ENCODE results near the gene MOGAT3.

DNA sequence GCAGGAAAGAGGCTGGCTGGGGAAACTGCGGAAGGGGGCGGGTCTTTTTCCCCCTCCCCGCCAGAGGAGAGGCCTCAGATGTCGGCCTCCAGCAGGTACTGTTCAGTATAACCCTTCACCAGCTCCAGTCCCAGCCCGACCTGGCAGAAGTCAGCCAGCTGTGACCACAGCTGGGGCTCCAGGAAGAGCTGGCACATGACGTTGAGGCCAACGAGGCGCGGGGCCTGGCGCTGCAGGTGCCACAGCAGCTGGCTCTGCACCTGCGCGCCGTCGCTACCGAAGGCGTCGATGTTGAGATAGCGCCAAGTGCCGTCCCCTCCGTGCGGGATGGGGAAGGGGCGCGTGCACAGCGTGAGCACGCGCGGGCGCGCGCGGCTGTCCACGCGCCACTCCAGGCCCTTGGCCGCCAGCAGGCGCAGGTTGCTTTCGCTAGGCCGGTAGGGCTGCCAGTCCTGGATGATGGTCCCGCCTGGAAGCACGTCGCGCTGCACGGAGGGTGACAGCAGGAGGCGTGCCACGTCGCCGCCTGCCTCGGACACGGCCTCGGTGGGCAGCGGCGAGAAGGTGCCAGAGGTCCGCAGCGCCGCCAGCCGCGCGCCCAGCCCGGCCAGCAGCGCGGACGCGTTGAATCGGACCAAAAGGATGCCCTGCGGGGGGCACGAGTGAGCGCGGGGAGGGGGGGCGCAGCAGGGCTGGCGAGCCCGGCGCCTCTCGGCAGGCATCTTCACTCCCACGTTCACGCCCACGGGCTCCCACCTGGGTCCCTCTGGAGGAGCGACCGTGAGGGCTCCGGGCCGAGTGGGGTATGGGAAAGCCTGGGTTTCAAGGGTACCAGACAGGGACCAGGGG is 28.6 kb downstream of the MOGAT3 start:
- TF ChIP-seq MAFK (IDR thresholded peaks at IDR 0.05; ENCODE audit: low read depth, low read length): no peak
- TF ChIP-seq, protein P1, sequence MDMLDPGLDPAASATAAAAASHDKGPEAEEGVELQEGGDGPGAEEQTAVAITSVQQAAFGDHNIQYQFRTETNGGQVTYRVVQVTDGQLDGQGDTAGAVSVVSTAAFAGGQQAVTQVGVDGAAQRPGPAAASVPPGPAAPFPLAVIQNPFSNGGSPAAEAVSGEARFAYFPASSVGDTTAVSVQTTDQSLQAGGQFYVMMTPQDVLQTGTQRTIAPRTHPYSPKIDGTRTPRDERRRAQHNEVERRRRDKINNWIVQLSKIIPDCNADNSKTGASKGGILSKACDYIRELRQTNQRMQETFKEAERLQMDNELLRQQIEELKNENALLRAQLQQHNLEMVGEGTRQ (IDR thresholded peaks at IDR 0.05; ENCODE audit: low read depth, low read length): no peak
- TF ChIP-seq, protein P2, sequence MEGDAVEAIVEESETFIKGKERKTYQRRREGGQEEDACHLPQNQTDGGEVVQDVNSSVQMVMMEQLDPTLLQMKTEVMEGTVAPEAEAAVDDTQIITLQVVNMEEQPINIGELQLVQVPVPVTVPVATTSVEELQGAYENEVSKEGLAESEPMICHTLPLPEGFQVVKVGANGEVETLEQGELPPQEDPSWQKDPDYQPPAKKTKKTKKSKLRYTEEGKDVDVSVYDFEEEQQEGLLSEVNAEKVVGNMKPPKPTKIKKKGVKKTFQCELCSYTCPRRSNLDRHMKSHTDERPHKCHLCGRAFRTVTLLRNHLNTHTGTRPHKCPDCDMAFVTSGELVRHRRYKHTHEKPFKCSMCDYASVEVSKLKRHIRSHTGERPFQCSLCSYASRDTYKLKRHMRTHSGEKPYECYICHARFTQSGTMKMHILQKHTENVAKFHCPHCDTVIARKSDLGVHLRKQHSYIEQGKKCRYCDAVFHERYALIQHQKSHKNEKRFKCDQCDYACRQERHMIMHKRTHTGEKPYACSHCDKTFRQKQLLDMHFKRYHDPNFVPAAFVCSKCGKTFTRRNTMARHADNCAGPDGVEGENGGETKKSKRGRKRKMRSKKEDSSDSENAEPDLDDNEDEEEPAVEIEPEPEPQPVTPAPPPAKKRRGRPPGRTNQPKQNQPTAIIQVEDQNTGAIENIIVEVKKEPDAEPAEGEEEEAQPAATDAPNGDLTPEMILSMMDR (conservative IDR thresholded peaks at IDR 0.05; ENCODE audit: low read depth, low read length): no peak
- no peak for TF ChIP-seq POLR2A (IDR thresholded peaks at IDR 0.05; ENCODE audit: low read depth, low read length)
- TF ChIP-seq CEBPB (IDR thresholded peaks at IDR 0.05; ENCODE audit: low read depth, low read length): no peak
- TF ChIP-seq RAD21 (IDR thresholded peaks at IDR 0.05; ENCODE audit: low read length): no peak
- no peak for TF ChIP-seq MXI1 (IDR thresholded peaks at IDR 0.05; ENCODE audit: borderline replicate concordance, low read depth, low read length)
- TF ChIP-seq RFX5 (IDR thresholded peaks at IDR 0.05; ENCODE audit: low read depth, low read length): no peak
- TF ChIP-seq SMC3 (IDR thresholded peaks at IDR 0.05; ENCODE audit: low read depth, low read length): no peak
- TF ChIP-seq RCOR1 (IDR thresholded peaks at IDR 0.05; ENCODE audit: insufficient replicate concordance, low read length): no peak
- TF ChIP-seq CHD1 (IDR thresholded peaks at IDR 0.05; ENCODE audit: low read depth, low read length): no peak
- no peak for TF ChIP-seq MAZ (IDR thresholded peaks at IDR 0.05; ENCODE audit: borderline replicate concordance, low read depth, low read length)
- TF ChIP-seq NFE2L2 (IDR thresholded peaks at IDR 0.05; ENCODE audit: low read depth, low read length): no peak
- no peak for TF ChIP-seq BHLHE40 (IDR thresholded peaks at IDR 0.05; ENCODE audit: low read depth, low read length)

All from IMR-90 (cell line).